ENCODE data around the gene PXN.

Gene PXN

DNA sequence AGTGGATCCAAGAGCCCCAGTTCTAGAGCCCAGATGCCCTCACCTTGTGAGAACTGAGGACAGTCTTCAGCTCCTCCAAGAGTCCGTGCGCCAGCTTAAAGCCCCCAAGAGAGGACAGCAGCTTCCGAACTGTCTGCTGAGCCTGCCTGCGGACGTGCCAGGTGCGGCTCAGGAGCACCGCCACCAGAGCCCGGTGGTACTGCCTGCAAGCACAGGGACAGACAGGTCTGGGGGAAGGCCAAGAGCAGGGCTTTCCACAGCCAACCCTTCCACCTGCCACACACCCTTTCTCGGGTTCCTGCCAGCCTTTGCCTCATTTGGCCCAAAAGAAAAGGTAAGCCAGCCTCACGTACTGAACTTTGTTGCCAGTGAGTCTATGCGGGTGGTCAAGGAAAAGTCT is 101.2 kb downstream of the PXN start:
- no peak for DNase-seq

DNA sequence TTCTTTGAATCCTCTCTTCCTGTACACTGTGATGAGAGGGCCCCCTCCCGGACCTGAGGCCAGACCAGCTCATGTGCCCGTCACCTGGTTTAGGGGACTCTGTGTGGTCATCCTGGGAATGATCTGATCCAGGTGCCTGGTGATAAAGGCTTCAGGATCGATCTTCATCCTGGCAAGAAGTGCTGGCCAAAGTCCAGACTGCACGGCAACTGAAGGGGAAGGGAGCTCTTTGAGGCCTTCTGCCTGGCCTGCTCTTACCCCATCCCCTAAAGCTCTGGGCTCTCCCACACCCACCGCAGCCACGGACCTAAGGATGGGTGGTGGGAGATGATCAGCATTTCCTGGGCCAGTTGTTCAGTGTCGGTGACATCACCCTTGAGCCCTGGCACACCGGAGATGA is 102.8 kb downstream of the PXN start:
- DNase-seq: no peak

DNA sequence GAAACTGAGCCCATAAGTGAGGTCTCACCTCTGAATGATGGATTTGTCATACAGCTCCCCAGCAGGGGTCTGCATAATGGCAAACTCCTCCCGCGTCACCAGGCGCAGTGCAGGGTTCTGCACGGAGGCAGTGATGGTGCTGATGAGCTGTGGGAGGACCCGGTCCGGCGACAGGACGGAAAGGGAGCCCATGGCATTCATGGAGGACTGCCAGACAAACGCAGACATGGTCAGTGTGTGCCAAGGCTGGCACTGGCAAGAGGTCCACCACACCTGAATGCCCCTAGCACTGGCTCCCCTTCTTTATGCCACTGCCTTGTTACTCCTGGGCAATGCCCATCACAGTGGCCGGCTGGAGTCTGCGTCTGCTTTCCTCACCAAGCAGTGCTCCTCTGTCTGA is 103.7 kb downstream of the PXN start:
- DNase-seq: no peak
